H9 (cell line): Measurements from ENCODE around the gene TMEM145. TPM values are rescaled to one million over a fixed set of nuclear protein-coding genes. Genes with fewer than 3 reads are reported as not detected.

Experiments used
- DNase-seq: peaks from one replicate; pipeline ENCODE4 v3.0.0-alpha.2; 2017
- H2AFZ ChIP-seq: one replicate; pipeline ENCODE4 v1.6.1; 2013; ENCODE audit warnings: mild to moderate bottlenecking, low read length, control low read depth, moderate library complexity
- H2AK5ac ChIP-seq: 2 replicates; pipeline ENCODE4 v1.6.1; 2013; ENCODE audit warnings: low read length, control low read depth, mixed read lengths; ENCODE audit not compliant: insufficient read length
- H2BK120ac ChIP-seq: one replicate; pipeline ENCODE4 v1.6.1; 2013; ENCODE audit warnings: low read depth, mild to moderate bottlenecking, low read length, control low read depth, inconsistent platforms; ENCODE audit not compliant: poor library complexity, severe bottlenecking
- H2BK12ac ChIP-seq: 2 replicates; pipeline ENCODE4 v1.6.1; 2013; ENCODE audit warnings: low read length, control low read depth, mixed read lengths, low read depth; ENCODE audit not compliant: insufficient read length
- H2BK15ac ChIP-seq: 2 replicates; pipeline ENCODE4 v1.6.1; 2013; ENCODE audit warnings: low read depth, low read length, control low read depth
- H2BK20ac ChIP-seq: one replicate; pipeline ENCODE4 v1.6.1; 2013; ENCODE audit warnings: low read depth, mild to moderate bottlenecking, low read length, control low read depth, inconsistent platforms; ENCODE audit not compliant: poor library complexity, severe bottlenecking
- H2BK5ac ChIP-seq: 2 replicates; pipeline ENCODE4 v1.6.1; 2013; ENCODE audit warnings: low read length, control low read depth, mixed read lengths; ENCODE audit not compliant: insufficient read length
- H3K14ac ChIP-seq: 2 replicates; pipeline ENCODE4 v1.6.1; 2013; ENCODE audit warnings: low read length, control low read depth; ENCODE audit not compliant: insufficient read depth
- H3K18ac ChIP-seq: 2 replicates; pipeline ENCODE4 v1.6.1; 2013; ENCODE audit warnings: low read depth, mild to moderate bottlenecking, mixed read lengths, low read length, control low read depth; ENCODE audit not compliant: insufficient read length
- H3K23ac ChIP-seq: 2 replicates; pipeline ENCODE4 v1.6.1; 2013; ENCODE audit warnings: low read length, control low read depth, mixed read lengths, low read depth; ENCODE audit not compliant: insufficient read length
- H3K23me2 ChIP-seq: 2 replicates; pipeline ENCODE4 v1.6.1; 2013; ENCODE audit warnings: low read depth, mild to moderate bottlenecking, mixed read lengths, low read length, control low read depth; ENCODE audit not compliant: insufficient read length, poor library complexity, severe bottlenecking
- H3K27ac ChIP-seq: 2 replicates; pipeline ENCODE4 v1.5.1; 2013; ENCODE audit warnings: low read length, control low read depth, mixed read lengths, low read depth; ENCODE audit not compliant: insufficient read length
- H3K27me3 ChIP-seq: 2 replicates; pipeline ENCODE4 v1.6.1; 2013; ENCODE audit warnings: low read length, control low read depth, inconsistent platforms; ENCODE audit not compliant: insufficient read depth
- H3K4ac ChIP-seq: 2 replicates; pipeline ENCODE4 v1.6.1; 2013; ENCODE audit warnings: low read depth, mild to moderate bottlenecking, control low read depth, inconsistent platforms, low read length, moderate library complexity
- H3K4me1 ChIP-seq: 2 replicates; pipeline ENCODE4 v1.6.1; 2013; ENCODE audit warnings: low read length, control low read depth, inconsistent platforms; ENCODE audit not compliant: insufficient read depth
- H3K4me2 ChIP-seq: 2 replicates; pipeline ENCODE4 v1.6.1; 2013; ENCODE audit warnings: low read length, control low read depth, mixed read lengths; ENCODE audit not compliant: insufficient read length, insufficient read depth
- H3K56ac ChIP-seq: 2 replicates; pipeline ENCODE4 v1.6.1; 2013; ENCODE audit warnings: low read depth, mild to moderate bottlenecking, mixed read lengths, low read length, control low read depth; ENCODE audit not compliant: insufficient read length
- H3K79me1 ChIP-seq: 2 replicates; pipeline ENCODE4 v1.6.1; 2013; ENCODE audit warnings: low read depth, mild to moderate bottlenecking, moderate library complexity, low read length, control low read depth, inconsistent platforms; ENCODE audit not compliant: insufficient read depth, poor library complexity, severe bottlenecking
- H3K79me2 ChIP-seq: 2 replicates; pipeline ENCODE4 v1.6.1; 2013; ENCODE audit warnings: low read length, control low read depth, inconsistent platforms; ENCODE audit not compliant: insufficient read depth
- H3K9ac ChIP-seq: 2 replicates; pipeline ENCODE4 v1.6.1; 2013; ENCODE audit warnings: low read length, control low read depth, mixed read lengths; ENCODE audit not compliant: insufficient read length; ENCODE audit errors: extremely low read depth
- H3K9me3 ChIP-seq: one replicate; pipeline ENCODE4 v1.6.1; 2013; ENCODE audit warnings: low read depth, low read length, inconsistent platforms; ENCODE audit not compliant: control insufficient read depth
- H3T11ph ChIP-seq: one replicate; pipeline ENCODE4 v1.6.1; 2013; ENCODE audit warnings: mild to moderate bottlenecking, low read length, control low read depth, inconsistent platforms
- H4K20me1 ChIP-seq: one replicate; pipeline ENCODE4 v1.6.1; 2013; ENCODE audit not compliant: control insufficient read depth, insufficient read length, insufficient read depth
- H4K5ac ChIP-seq: 2 replicates; pipeline ENCODE4 v1.6.1; 2013; ENCODE audit warnings: low read depth, mild to moderate bottlenecking, mixed read lengths, low read length, control low read depth; ENCODE audit not compliant: insufficient read length
- H4K8ac ChIP-seq: replicated peaks from 2 replicates; pipeline ENCODE4 v1.6.1; 2013; ENCODE audit warnings: low read length, control low read depth, mixed read lengths, low read depth; ENCODE audit not compliant: insufficient read length
- H4K91ac ChIP-seq: 2 replicates; pipeline ENCODE4 v1.6.1; 2013; ENCODE audit warnings: low read depth, mild to moderate bottlenecking, moderate library complexity, mixed read lengths, low read length, control low read depth; ENCODE audit not compliant: insufficient read length
- H3K27ac Mint-ChIP-seq, 3 experiments: 2 replicates in 2 of 3; 3 replicates in 1 of 3; pipeline ENCODE4 v1.8.0; 2020 to 2021; ENCODE audit warnings: mixed read lengths in 3 of 3, mild to moderate bottlenecking in 1 of 3, moderate library complexity in 1 of 3
- H3K27me3 Mint-ChIP-seq: 2 replicates; pipeline ENCODE4 v1.8.0; 2021; ENCODE audit warnings: low read depth, mild to moderate bottlenecking, moderate library complexity, mixed read lengths
- H3K36me3 Mint-ChIP-seq, 3 experiments: 2 replicates in 2 of 3; 3 replicates in 1 of 3; pipeline ENCODE4 v1.8.0; 2020 to 2021; ENCODE audit warnings: low read depth in 3 of 3, mixed read lengths in 3 of 3; ENCODE audit not compliant: insufficient read depth in 1 of 3
- H3K4me1 Mint-ChIP-seq, 2 experiments: 2 replicates each; pipeline ENCODE4 v1.8.0; 2020; ENCODE audit warnings: mixed read lengths in 2 of 2
- H3K4me3 Mint-ChIP-seq, 2 experiments: 2 replicates in 1 of 2; 3 replicates in 1 of 2; pipeline ENCODE4 v1.8.0; 2020 to 2021; ENCODE audit warnings: mild to moderate bottlenecking in 2 of 2, mixed read lengths in 2 of 2, moderate library complexity in 1 of 2
- H3K9me3 Mint-ChIP-seq, 2 experiments: 2 replicates in 1 of 2; 3 replicates in 1 of 2; pipeline ENCODE4 v1.8.0; 2020; ENCODE audit warnings: mild to moderate bottlenecking in 2 of 2, mixed read lengths in 2 of 2, moderate library complexity in 1 of 2
- CTCF ChIP-seq: fragments of 200-600 bp; sonication (generic); conservative IDR thresholded peaks from 3 replicates; pipeline ENCODE4 v1.8.0; 2021; ENCODE audit warnings: antibody characterized with exemption, mild to moderate bottlenecking
- WGBS: extraction: QIAGEN DNeasy Blood & Tissue Kit; methylation state at CpG from one replicate; pipeline ENCODE4 v1.1.7; 2013; ENCODE audit warnings: missing lambda C conversion rate, low lambda C conversion rate, mixed read lengths; ENCODE audit not compliant: insufficient read length; ENCODE audit errors: extremely low coverage; 5-methylcytosine and 5-hydroxymethylcytosine counted together
- total RNA-seq: library from RNA; stranded (reverse); gene quantifications from 2 replicates; pipeline ENCODE4 v1.2.1, GENCODE V29; 2021

Gene TMEM145
- total RNA-seq, 1 experiment from 2014 or later: 4.5 TPM

- H3K14ac ChIP-seq: no peak overlapping the region
- no peak overlapping the region for H3K27ac Mint-ChIP-seq
- peak; percentile 53 for DNase-seq
Measured at GRCh38 chr19:42311657-42312056, 1.5 kb upstream of the TMEM145 start.

More at GRCh38 chr19:42311657-42312056, 1.5 kb upstream of the TMEM145 start:
- Histone ChIP-seq H3K9me3 (no peaks in the 10 kb centered on the region), H3K4me1 (no peaks in the 10 kb centered on the region), H4K20me1 (no peaks in the 10 kb centered on the region), H4K91ac (no peak overlapping the region), H4K5ac (no peak overlapping the region), H3K27me3 (peaks cover 3% of the 10 kb centered on the region; the same call in 1 of the 2 replicates), H3K4me2 (no peak overlapping the region), H3K4ac (no peak overlapping the region), H4K8ac (no peak overlapping the region), H2BK5ac (no peak overlapping the region), H2BK15ac (no peak overlapping the region), H3K9ac (no peak overlapping the region), H3K56ac (no peak overlapping the region), H2BK12ac (no peak overlapping the region), H2AK5ac (no peak overlapping the region), H3K23me2 (peaks cover 3% of the 10 kb centered on the region), H3K23ac (no peak overlapping the region), H3K79me2 (no peaks in the 10 kb centered on the region), H3K18ac (no peak overlapping the region), H2BK20ac (no peak overlapping the region), H2BK120ac (no peak overlapping the region), H3K79me1 (no peaks in the 10 kb centered on the region), H3T11ph (no peak overlapping the region), H2AFZ (no peak overlapping the region), H3K27ac (no peak overlapping the region)
- TF ChIP-seq CTCF: peak; percentile 54; the same call in 2 of the 3 replicates
- Mint-ChIP-seq H3K4me1 (peaks cover 13 to 21% of the 10 kb centered on the region in 2 experiments), H3K27me3 (peaks cover 62% of the 10 kb centered on the region), H3K4me3 (no peak overlapping the region), H3K36me3 (no peaks in the 10 kb centered on the region; a peak in 1 of 7 replicates), H3K9me3 (no peaks in the 10 kb centered on the region)
- WGBS: no CpG with 5 or more reads among the region's 2 CpGs
